Hepatic stellate cell (primary cell): Measurements from ENCODE around the gene GMPS.
A peak's percentile ranks its signal among the peaks of the same experiment; 100 is the strongest.
"Not testable (repeated sequence)": the region's sequence is repeated elsewhere in the genome, so short reads cannot be mapped to it uniquely, and the experiment has no call there.

ENCODE experiments used
- DNase-seq: peaks from one replicate; pipeline ENCODE4 v3.0.0; 2011; ENCODE audit warnings: low spot score

Gene GMPS

GRCh38 chr3:155870133-155870944 lies at the start of gene GMPS:
GMPS (plus strand) TSS chr3:155870650; CDS start chr3:155870871, 221 bp downstream.
- peak; percentile 90 for DNase-seq

DNA sequence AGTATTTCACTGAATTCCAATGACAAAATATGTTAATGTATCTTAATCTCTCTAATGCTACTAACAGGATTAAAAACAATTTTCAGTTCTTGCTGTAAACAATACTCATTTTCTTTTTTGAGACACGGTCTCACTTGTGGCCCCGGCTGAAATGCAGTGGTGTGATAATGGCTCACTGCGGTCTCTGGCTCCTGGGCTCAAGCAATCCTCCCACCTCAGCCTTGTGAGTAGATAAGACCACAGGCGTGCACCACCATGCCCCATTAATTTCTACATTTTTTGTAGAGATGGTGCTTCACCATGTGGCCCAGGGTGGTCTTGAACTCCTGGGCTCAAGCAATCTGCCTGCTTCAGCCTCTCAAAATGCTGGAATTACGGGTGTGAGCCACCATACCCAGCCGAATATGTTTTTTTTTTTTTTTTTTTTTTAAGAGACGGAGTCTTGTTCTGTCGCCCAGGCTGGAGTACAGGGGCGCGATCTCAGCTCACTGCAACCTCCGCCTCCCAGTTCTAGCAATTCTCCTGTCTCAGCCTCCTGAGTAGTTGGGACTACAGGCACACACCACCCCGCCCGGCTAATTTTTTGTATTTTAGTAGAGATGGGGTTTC lies 41.9 kb upstream of the GMPS start:
- not testable (repeated sequence) for DNase-seq

GRCh38 chr3:155835341-155836071 lies 34.9 kb upstream of the GMPS start:
- no peak for DNase-seq

DNA sequence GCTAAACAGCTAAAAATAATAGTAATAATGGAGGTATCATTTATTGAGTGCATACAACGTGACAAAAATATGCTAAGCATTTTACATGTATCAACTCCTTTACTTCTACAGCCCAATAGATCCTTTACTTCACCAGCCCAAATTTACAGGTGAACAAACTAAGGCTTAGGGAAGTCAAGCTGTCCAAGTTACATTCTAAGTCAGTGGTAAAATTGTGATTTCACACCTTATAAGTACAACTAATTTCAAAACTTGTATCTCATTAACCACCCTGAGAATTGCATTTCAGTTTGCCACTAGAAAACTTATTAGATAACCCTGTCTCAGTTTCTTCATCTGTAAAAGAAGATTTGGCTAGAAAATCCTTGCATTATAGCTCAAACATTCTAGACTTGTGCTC lies 26.9 kb upstream of the GMPS start:
- no peak for DNase-seq

DNA sequence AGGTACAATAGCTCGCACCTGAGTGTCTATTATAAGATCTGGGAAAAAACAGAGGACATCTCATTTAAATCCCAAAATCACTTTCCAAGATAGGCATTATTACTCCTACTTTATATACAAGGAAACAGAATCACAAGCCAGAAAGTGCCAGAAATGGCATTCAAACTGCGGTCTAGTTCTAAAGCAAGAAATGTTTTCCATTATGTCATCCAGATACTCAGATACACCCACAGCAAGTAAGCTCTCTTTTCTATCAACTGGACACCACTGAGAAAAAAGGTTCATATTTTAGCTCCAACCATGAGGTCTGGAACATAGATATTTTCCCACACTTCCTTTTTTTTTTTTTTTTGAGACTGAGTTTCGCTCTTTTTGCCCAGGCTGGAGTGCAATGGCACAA lies 24.3 kb upstream of the GMPS start:
- no peak for DNase-seq

- no peak for DNase-seq
Measured at GRCh38 chr3:155847993-155848392, 22.5 kb upstream of the GMPS start.

- DNase-seq: not testable (repeated sequence)
Measured at GRCh38 chr3:155849404-155849803, 21.0 kb upstream of the GMPS start.

- DNase-seq: no peak
Measured at GRCh38 chr3:155852341-155852740, 18.1 kb upstream of the GMPS start.

- no peak for DNase-seq
Measured at GRCh38 chr3:155853214-155854140, 17.0 kb upstream of the GMPS start.

DNA sequence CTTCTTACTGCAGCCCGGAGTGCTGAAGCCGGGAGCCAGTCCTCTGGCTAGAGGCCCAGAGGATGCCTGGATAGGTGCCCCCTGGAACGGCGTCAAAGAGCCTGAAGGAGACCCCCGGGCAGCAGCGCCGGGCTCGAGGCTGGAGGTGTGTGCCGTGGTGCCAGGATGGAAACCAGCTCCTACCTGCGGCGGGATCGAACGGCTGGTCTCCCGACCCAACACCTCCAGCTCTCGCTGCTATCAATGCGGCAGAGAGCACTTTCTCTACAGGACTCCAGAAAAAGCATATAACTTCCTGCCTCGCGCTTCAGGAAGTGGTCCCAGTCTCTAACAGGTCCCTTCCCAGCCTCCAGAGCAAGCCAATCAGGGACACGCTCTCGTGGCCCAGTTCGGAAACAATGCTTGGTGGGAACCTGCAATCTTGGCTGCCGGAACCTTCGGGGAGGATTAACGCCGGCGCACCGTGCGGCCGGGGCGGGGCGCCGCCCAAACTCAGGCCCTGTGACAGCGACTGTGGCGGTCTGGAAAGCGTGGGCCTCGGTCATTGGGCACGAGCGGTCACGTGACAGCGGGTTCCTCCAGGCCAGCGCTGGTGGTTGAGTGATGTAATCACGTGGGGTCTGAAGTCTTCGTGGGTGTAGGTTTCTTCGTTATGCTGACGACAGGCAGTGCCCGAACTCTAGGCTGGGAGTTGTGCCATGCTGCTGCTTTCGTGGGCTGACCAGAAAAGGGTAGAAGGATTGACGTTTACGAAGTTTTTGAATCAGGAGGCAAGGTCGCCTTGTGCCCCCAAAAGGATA lies 16.1 kb upstream of the GMPS start, which contains the start of gene SLC33A1:
Gene SLC33A1, minus strand, starts transcription at position 287 of the 800 bp plus-strand sequence. CDS start 430 bp downstream, outside the sequence.
- DNase-seq: peak; percentile 99

DNA sequence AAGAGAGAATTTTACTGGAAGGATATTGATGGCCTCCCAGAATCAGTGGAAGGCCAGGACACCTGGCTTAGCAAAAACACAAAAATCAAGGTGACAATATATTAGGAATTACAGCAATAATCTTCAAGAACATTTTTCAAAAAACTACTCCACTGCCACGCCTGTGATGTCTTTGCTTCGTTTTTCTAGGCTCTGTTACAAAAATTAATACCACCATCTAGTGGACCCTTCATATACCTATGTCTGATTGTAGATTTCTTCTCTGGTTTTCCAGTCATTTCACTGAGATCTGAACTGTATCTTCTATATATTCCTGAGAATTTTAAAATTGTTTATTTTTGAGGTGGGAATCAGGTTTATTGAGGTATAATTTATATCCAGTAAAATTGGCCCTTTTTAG lies 10.6 kb upstream of the GMPS start:
- peak; percentile 33 for DNase-seq

- not testable (repeated sequence) for DNase-seq
Measured at GRCh38 chr3:155860424-155860823, 10.0 kb upstream of the GMPS start.

GRCh38 chr3:155861476-155862183 lies 8.8 kb upstream of the GMPS start:
- DNase-seq: no peak

DNA sequence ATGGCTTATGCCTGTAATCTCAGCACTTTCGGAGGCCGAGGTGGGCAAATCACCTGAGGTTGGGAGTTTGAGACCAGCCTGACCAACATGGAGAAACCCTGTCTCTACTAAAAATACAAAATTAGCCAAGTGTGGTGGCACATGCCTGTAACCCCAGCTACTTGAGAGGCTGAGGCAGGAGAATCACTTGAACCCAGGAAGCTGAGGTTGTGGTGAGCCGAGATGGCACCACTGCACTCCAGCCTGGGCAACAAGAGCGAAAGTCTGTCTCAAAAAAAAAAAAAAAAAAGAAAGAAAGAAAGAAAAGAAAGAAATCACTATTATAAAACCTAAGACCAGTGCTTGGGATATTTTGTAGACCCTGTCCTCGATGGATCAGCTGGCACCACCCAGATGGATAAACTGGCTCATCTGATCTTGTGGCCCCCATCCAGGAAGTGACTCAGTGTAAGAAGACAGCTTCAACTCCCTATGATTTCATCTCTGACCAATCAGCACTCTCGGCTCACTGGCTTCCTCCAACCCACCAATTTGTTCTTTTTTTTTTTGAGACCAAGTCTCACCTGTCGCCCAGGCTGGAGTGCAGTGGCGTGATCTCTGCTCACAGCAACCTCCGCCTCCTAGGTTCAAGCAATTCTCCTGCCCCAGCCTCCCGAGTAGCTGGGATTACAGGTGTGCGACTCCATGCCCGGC lies 8.0 kb upstream of the GMPS start:
- not testable (repeated sequence) for DNase-seq

DNA sequence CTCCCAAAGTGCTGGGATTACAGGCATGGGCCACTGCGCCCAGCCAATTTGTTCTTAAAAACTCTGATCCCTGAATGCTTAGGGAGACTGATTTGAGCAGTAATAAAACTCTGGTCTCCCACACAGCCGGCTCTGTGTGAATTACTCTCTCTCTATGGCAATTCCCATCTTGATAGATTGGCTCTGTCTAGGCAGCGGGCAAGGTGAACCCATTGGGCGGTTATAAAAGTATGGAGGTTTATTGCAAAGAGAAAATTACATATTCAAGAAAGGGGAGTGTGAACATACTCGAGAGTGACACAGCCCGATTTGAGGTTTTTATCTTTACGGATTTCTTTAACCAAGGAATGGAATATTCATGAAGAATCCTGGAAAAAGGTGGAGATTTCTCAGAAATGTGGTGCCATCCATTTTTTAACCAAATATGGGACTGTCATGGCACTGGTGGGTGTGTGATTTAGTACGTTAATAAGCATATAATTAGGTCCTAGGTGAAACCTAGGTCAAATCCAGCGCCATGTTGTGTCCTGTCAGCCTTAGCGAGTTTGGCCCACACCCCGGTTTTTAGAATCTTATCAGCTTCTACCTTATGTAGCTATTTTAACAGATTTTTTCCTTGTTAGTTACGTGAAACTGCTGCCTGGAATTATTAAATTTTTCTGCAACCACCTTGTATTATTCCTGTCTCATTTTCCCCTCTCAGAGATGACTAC lies 7.2 kb upstream of the GMPS start:
- DNase-seq: no peak

DNA sequence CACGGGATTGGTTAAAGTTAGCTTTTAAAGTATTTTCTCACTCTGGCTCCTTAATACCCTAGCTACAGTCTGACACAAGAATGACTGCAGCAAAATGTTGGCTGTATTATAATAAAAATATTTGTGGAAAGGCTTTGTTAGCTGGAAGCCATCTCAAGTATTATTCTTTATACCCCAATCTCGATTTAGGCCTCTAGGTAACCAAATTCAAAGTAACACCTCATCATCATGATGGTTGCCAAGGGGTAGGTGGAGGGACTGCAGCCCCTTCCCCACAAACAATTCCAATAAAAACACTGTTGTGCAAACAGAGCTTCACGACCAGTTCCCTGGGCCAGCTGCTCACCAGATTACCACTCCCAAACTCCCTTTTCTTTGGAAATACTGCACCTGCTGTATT lies 759 bp upstream of the GMPS start:
- DNase-seq: no peak

DNA sequence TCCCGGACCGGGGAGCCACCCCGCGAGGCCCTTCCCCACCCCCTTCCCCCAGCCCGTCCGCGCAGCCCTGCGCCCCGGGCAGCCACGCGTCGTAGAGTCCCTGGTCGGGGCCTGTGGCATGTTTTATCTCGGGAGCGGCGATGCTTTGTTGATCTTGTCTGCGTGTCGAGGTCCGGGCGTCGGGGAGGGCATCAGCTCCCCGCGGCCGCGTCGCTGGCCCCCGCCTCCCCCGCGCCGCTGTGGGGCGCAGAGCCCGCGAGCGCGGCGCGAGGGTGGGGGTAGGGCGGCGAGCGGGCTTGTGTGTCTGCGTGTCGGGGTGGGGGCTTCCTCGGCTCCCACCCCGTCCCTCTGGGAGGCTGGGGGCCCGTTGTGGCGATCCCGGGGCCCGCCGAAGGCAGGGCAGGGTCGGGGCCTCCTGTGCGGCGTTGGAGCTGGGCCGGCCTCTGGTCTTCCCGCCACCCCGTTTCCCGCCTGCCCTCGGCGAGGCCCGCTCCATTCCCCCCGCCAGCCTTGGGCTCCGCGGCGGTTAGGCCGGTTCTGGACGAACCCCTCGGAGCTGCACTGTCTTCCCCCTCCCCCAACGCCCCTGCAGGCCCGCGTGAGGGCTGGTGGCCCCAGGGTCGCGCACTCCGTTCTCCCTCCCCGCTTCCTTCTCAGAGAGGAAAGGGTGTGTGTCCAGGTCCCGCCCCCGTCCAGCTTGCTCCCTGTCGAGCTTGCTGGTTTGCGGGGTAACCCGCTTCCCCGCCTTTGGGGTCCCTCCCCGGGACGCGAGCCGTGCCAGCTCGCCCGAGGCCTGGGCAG lies 695 bp downstream of the GMPS start:
- no peak for DNase-seq

GRCh38 chr3:155871746-155872158 lies 1.3 kb downstream of the GMPS start:
- DNase-seq: peak; percentile 39
